ENCODE results near the gene MRPS16. TPM values are rescaled to one million over a fixed set of nuclear protein-coding genes. Genes with fewer than 3 reads are reported as not detected.

Gene MRPS16
- total and polyA plus RNA-seq, 9 of the 15 experiments (the other 6 are each of a cell fraction or from before 2014, with no cell fraction given), result 65.0 to 239 (median 146) TPM

DNA sequence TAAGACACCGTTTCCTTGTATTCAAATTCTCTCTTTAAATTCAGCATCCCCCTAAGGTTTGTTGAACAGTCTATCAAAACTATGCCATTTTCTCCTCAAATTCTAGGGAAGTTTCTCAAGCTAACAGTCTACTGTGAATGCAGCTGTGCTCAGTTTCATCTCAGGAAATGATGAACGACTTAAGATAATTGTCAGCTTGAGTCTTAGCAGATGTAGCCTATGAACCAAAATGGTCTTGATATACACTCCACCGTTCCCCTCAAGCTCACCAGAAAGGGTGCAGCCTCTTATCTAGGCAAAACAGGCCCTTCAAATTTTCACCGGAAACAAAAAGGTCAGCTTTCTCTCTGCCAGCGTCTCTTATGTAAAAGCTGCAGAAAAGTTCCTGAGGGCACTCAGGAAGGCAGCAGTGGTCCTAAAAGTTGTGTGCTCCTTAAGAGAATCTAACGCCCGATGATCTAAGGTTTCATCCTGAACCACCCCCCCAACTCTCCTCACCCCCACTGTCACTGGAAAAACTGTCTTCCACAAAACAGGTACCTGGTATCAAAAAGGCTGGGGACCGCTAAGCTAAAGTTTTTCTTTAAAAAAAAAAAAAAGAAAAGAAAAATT lies 7.5 kb downstream of the MRPS16 start (continued):
- TF ChIP-seq ZBTB1 (CRISPR knock-in tag; IDR thresholded peaks at IDR 0.05; ENCODE audit: borderline replicate concordance, low read depth) (no peak), SMARCB1 (IDR thresholded peaks at IDR 0.05; ENCODE audit: insufficient read length, low read depth) (no peak), SNIP1 (IDR thresholded peaks at IDR 0.05; ENCODE audit: low read depth) (no peak), PHF8 (IDR thresholded peaks at IDR 0.05; ENCODE audit: borderline replicate concordance, low read length) (no peak), DMBX1 (CRISPR knock-in tag; IDR thresholded peaks at IDR 0.05; ENCODE audit: borderline replicate concordance) (peak; percentile 84), RAD51 (IDR thresholded peaks at IDR 0.05; ENCODE audit: borderline replicate concordance, low read depth) (peak; percentile 44; the same call in 1 of the 2 replicates), BACH1 (tag; IDR thresholded peaks at IDR 0.05) (peak; percentile 63), NFE2 (IDR thresholded peaks at IDR 0.05; ENCODE audit: low read depth) (no peak), HDAC2 (IDR thresholded peaks at IDR 0.05) (0 out of 2 replicates have a peak, but pooled peaks have one; percentile 48), STAT5B (CRISPR knock-in tag; IDR thresholded peaks at IDR 0.05) (no peak), RB1 (IDR thresholded peaks at IDR 0.05; ENCODE audit: low read depth) (no peak), RBM22 (IDR thresholded peaks at IDR 0.05; ENCODE audit: low read depth, low read length, poor library complexity, severe bottlenecking) (no peak), ZC3H8 (IDR thresholded peaks at IDR 0.05) (no peak), ZNF232 (CRISPR knock-in tag; IDR thresholded peaks at IDR 0.05) (no peak), SRSF7 (optimal IDR thresholded peaks at IDR 0.05; ENCODE audit: low read depth, low read length) (no peak), RNF2 (IDR thresholded peaks at IDR 0.05) (peak; percentile 74; the same call in 1 of the 2 replicates)
- TF ChIP-seq, protein P1, sequence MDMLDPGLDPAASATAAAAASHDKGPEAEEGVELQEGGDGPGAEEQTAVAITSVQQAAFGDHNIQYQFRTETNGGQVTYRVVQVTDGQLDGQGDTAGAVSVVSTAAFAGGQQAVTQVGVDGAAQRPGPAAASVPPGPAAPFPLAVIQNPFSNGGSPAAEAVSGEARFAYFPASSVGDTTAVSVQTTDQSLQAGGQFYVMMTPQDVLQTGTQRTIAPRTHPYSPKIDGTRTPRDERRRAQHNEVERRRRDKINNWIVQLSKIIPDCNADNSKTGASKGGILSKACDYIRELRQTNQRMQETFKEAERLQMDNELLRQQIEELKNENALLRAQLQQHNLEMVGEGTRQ (CRISPR knock-in tag; IDR thresholded peaks at IDR 0.05), result no peak
- TF ChIP-seq, protein P2, sequence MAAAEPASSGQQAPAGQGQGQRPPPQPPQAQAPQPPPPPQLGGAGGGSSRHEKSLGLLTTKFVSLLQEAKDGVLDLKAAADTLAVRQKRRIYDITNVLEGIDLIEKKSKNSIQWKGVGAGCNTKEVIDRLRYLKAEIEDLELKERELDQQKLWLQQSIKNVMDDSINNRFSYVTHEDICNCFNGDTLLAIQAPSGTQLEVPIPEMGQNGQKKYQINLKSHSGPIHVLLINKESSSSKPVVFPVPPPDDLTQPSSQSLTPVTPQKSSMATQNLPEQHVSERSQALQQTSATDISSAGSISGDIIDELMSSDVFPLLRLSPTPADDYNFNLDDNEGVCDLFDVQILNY (CRISPR knock-in tag; IDR thresholded peaks at IDR 0.05), result no peak
- TF ChIP-seq, protein P3, sequence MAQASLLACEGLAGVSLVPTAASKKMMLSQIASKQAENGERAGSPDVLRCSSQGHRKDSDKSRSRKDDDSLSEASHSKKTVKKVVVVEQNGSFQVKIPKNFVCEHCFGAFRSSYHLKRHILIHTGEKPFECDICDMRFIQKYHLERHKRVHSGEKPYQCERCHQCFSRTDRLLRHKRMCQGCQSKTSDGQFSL (CRISPR knock-in tag; IDR thresholded peaks at IDR 0.05), result 0 out of 2 replicates have a peak, but pooled peaks have one; percentile 42
- TF ChIP-seq, protein P3 (tag; IDR thresholded peaks at IDR 0.05), result peak in 1 of 2 experiments; percentile 71; a peak in 1 of 4 replicates
- TF ChIP-seq, protein P4, sequence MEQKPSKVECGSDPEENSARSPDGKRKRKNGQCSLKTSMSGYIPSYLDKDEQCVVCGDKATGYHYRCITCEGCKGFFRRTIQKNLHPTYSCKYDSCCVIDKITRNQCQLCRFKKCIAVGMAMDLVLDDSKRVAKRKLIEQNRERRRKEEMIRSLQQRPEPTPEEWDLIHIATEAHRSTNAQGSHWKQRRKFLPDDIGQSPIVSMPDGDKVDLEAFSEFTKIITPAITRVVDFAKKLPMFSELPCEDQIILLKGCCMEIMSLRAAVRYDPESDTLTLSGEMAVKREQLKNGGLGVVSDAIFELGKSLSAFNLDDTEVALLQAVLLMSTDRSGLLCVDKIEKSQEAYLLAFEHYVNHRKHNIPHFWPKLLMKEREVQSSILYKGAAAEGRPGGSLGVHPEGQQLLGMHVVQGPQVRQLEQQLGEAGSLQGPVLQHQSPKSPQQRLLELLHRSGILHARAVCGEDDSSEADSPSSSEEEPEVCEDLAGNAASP (IDR thresholded peaks at IDR 0.05), result no peak
- TF ChIP-seq, protein P5, sequence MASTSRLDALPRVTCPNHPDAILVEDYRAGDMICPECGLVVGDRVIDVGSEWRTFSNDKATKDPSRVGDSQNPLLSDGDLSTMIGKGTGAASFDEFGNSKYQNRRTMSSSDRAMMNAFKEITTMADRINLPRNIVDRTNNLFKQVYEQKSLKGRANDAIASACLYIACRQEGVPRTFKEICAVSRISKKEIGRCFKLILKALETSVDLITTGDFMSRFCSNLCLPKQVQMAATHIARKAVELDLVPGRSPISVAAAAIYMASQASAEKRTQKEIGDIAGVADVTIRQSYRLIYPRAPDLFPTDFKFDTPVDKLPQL (IDR thresholded peaks at IDR 0.05; ENCODE audit: extremely low read depth, insufficient read length), result no peak
- TF ChIP-seq, protein P6, sequence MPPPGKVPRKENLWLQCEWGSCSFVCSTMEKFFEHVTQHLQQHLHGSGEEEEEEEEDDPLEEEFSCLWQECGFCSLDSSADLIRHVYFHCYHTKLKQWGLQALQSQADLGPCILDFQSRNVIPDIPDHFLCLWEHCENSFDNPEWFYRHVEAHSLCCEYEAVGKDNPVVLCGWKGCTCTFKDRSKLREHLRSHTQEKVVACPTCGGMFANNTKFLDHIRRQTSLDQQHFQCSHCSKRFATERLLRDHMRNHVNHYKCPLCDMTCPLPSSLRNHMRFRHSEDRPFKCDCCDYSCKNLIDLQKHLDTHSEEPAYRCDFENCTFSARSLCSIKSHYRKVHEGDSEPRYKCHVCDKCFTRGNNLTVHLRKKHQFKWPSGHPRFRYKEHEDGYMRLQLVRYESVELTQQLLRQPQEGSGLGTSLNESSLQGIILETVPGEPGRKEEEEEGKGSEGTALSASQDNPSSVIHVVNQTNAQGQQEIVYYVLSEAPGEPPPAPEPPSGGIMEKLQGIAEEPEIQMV (tag; conservative IDR thresholded peaks at IDR 0.05; ENCODE audit: low read depth), result no peak; the same call in 1 of the 2 replicates
